H1 (cell line): ENCODE data around the gene ADH1A. TPM values are rescaled to one million over a fixed set of nuclear protein-coding genes. Genes with fewer than 3 reads are reported as not detected.

Source experiments
- CTCF ChIA-PET: fragments of 300-600 bp; sonication (Branson Sonifier 250); formaldehyde crosslinking; loops from one replicate; lab custom pipeline; 2021; ENCODE audit not compliant: partially characterized antibody; lab: Charles Lee
- POLR2A ChIA-PET: fragments of 300-600 bp; sonication (Branson Sonifier 250); formaldehyde crosslinking; loops from one replicate; lab custom pipeline; 2021; ENCODE audit warnings: inconsistent platforms; ENCODE audit not compliant: partially characterized antibody; lab: Charles Lee
- DNase-seq, 2 experiments: peaks; one replicate each; pipeline versions ENCODE4 v3.0.0 to v3.0.0-alpha.2; 2010 to 2022; ENCODE audit warnings: low spot score in 2 of 2, low read depth in 1 of 2, mixed read lengths in 1 of 2
- FAIRE-seq: peaks from 2 replicates; lab custom pipeline; 2011; peaks lifted over from hg19 to GRCh38; lab: Jason Lieb, UNC
- H2AFZ ChIP-seq: 2 replicates; pipeline ENCODE4 v1.8.1; 2012; ENCODE audit warnings: low read length, inconsistent platforms
- H2AK5ac ChIP-seq: 2 replicates; pipeline ENCODE4 v1.6.1; 2013; ENCODE audit warnings: low read depth, low read length
- H2BK120ac ChIP-seq: replicated peaks from 2 replicates; pipeline ENCODE3; 2013; ENCODE audit warnings: low read depth, low read length, inconsistent platforms
- H2BK12ac ChIP-seq: 2 replicates; pipeline ENCODE4 v1.6.1; 2013; ENCODE audit warnings: low read depth, low read length
- H2BK15ac ChIP-seq: 2 replicates; pipeline ENCODE4 v1.6.1; 2013; ENCODE audit warnings: low read length
- H2BK20ac ChIP-seq: 2 replicates; pipeline ENCODE4 v1.6.1; 2013; ENCODE audit warnings: low read length
- H2BK5ac ChIP-seq: 2 replicates; pipeline ENCODE4 v1.6.1; 2013; ENCODE audit warnings: low read depth, low read length
- H3K14ac ChIP-seq: 2 replicates; pipeline ENCODE4 v1.6.1; 2013; ENCODE audit warnings: inconsistent platforms; ENCODE audit not compliant: insufficient read length
- H3K18ac ChIP-seq: 2 replicates; pipeline ENCODE4 v1.6.1; 2013; ENCODE audit warnings: low read length; ENCODE audit errors: extremely low read depth
- H3K23ac ChIP-seq: 2 replicates; pipeline ENCODE4 v1.6.1; 2013; ENCODE audit warnings: inconsistent platforms; ENCODE audit not compliant: insufficient read length
- H3K23me2 ChIP-seq: 2 replicates; pipeline ENCODE4 v1.6.1; 2013; ENCODE audit warnings: low read depth, low read length
- H3K27ac ChIP-seq: 2 replicates; pipeline ENCODE4 v1.6.1; 2011; ENCODE audit warnings: low read depth, low read length, inconsistent platforms
- H3K27me3 ChIP-seq, 4 experiments: replicated peaks in 1 of 4; 1 replicate in 1 of 4; 2 replicates in 3 of 4; pipeline versions ENCODE4 v1.6.1 to v1.8.1; 2011 to 2013; ENCODE audit warnings: low read length in 3 of 4, mild to moderate bottlenecking in 3 of 4, inconsistent platforms in 2 of 4, mixed read lengths in 2 of 4, moderate library complexity in 1 of 4; ENCODE audit not compliant: control insufficient read depth in 3 of 4, insufficient read depth in 3 of 4; ENCODE audit errors: extremely low read depth in 1 of 4
- H3K36me3 ChIP-seq, 4 experiments: 2 replicates each; pipeline versions ENCODE4 v1.6.1 to v1.8.1; 2011 to 2013; ENCODE audit warnings: mild to moderate bottlenecking in 4 of 4, low read length in 3 of 4, moderate library complexity in 2 of 4, control low read depth in 1 of 4, inconsistent platforms in 1 of 4; ENCODE audit not compliant: insufficient read depth in 4 of 4, control insufficient read depth in 2 of 4
- H3K4ac ChIP-seq: replicated peaks from 2 replicates; pipeline ENCODE3; 2013; ENCODE audit warnings: low read length, low read depth, mixed read lengths, inconsistent platforms; ENCODE audit not compliant: insufficient read length
- H3K4me1 ChIP-seq, 4 experiments: replicated peaks in 1 of 4; 1 replicate in 1 of 4; 2 replicates in 3 of 4; pipeline versions ENCODE4 v1.6.1 to v1.8.1; 2011 to 2013; ENCODE audit warnings: low read length in 3 of 4, inconsistent platforms in 2 of 4, mixed read lengths in 1 of 4; ENCODE audit not compliant: insufficient read depth in 4 of 4, control insufficient read depth in 3 of 4
- H3K4me2 ChIP-seq, 2 experiments: 2 replicates each; pipeline versions ENCODE4 v1.6.1 to v1.8.1; 2011 to 2013; ENCODE audit warnings: low read depth in 2 of 2, low read length in 2 of 2, control low read depth in 1 of 2, inconsistent platforms in 1 of 2, mild to moderate bottlenecking in 1 of 2; ENCODE audit not compliant: insufficient read depth in 1 of 2
- H3K4me3 ChIP-seq, 4 experiments: fragments of 200-600, 300-600 bp in 1 of 4; sonication (generic), shearing (Covaris generic), sonication (Bioruptor Twin) in 1 of 4; 2 replicates each; pipeline versions ENCODE4 v1.5.1 to v1.8.1; 2011 to 2016; ENCODE audit warnings: low read length in 4 of 4, low read depth in 3 of 4, control low read depth in 2 of 4, inconsistent platforms in 2 of 4, mild to moderate bottlenecking in 2 of 4, mixed read lengths in 1 of 4, moderate library complexity in 1 of 4; ENCODE audit not compliant: insufficient read depth in 2 of 4; ENCODE audit errors: extremely low read depth in 1 of 4
- H3K56ac ChIP-seq: replicated peaks from 2 replicates; pipeline ENCODE3; 2013; ENCODE audit warnings: low read depth, mild to moderate bottlenecking, mixed read lengths, low read length, inconsistent platforms; ENCODE audit not compliant: insufficient read length
- H3K79me1 ChIP-seq: 2 replicates; pipeline ENCODE4 v1.6.1; 2013; ENCODE audit warnings: low read depth, low read length, control low read depth
- H3K79me2 ChIP-seq, 2 experiments: 2 replicates each; pipeline versions ENCODE4 v1.6.1 to v1.8.1; 2012 to 2013; ENCODE audit warnings: low read length in 2 of 2, mild to moderate bottlenecking in 2 of 2, inconsistent platforms in 1 of 2; ENCODE audit not compliant: insufficient read depth in 2 of 2, control insufficient read depth in 1 of 2
- H3K9ac ChIP-seq, 4 experiments: replicated peaks in 1 of 4; 1 replicate in 1 of 4; 2 replicates in 3 of 4; pipeline versions ENCODE4 v1.6.1 to v1.8.1; 2011 to 2013; ENCODE audit warnings: low read depth in 3 of 4, low read length in 3 of 4, control low read depth in 2 of 4, mild to moderate bottlenecking in 2 of 4, moderate library complexity in 2 of 4, inconsistent platforms in 1 of 4; ENCODE audit errors: extremely low read depth in 1 of 4
- H3K9me3 ChIP-seq, 2 experiments: 2 replicates each; pipeline versions ENCODE4 v1.6.1 to v1.8.1; 2012 to 2013; ENCODE audit warnings: mild to moderate bottlenecking in 2 of 2, moderate library complexity in 2 of 2, control low read depth in 1 of 2, inconsistent platforms in 1 of 2, low read depth in 1 of 2, low read length in 1 of 2, mixed read lengths in 1 of 2; ENCODE audit not compliant: insufficient read depth in 2 of 2
- H4K20me1 ChIP-seq, 2 experiments: replicated peaks in 1 of 2; 2 replicates each; pipeline versions ENCODE3 to v1.8.1; 2011 to 2013; ENCODE audit warnings: inconsistent platforms in 2 of 2, low read length in 2 of 2, mild to moderate bottlenecking in 1 of 2; ENCODE audit not compliant: insufficient read depth in 2 of 2, control insufficient read depth in 1 of 2
- H4K5ac ChIP-seq: 2 replicates; pipeline ENCODE4 v1.6.1; 2013; ENCODE audit warnings: low read length, low read depth, mixed read lengths, inconsistent platforms; ENCODE audit not compliant: insufficient read length
- H4K8ac ChIP-seq: 2 replicates; pipeline ENCODE4 v1.8.0; 2013; ENCODE audit warnings: mild to moderate bottlenecking, moderate library complexity, low read length, inconsistent platforms; ENCODE audit not compliant: insufficient read depth; ENCODE audit errors: extremely low read depth
- H4K91ac ChIP-seq: replicated peaks from 2 replicates; pipeline ENCODE3; 2013; ENCODE audit warnings: low read length, mixed read lengths, inconsistent platforms; ENCODE audit not compliant: insufficient read length
- ATF2 ChIP-seq: IDR thresholded peaks from 2 replicates; pipeline ENCODE4 v1.6.1; 2012; ENCODE audit warnings: low read length, inconsistent platforms
- BRCA1 ChIP-seq: IDR thresholded peaks from 2 replicates; pipeline ENCODE4 v1.6.1; 2012; ENCODE audit warnings: low read depth, low read length, improper control_type of control experiment
- HDAC2 ChIP-seq, 2 experiments: fragments of 300-600 bp in 1 of 2; sonication (generic) in 1 of 2; IDR thresholded peaks; 2 replicates each; pipeline ENCODE4 v1.6.1; 2011 to 2012; ENCODE audit warnings: low read depth in 2 of 2, low read length in 2 of 2, mild to moderate bottlenecking in 2 of 2, moderate library complexity in 2 of 2, borderline replicate concordance in 1 of 2, inconsistent platforms in 1 of 2
- KDM1A ChIP-seq: fragments of 200-600, 300-600 bp; sonication (generic); IDR thresholded peaks from 2 replicates; pipeline ENCODE4 v1.7.1; 2016; ENCODE audit warnings: mild to moderate bottlenecking, low read length, borderline replicate concordance
- NRF1 ChIP-seq: IDR thresholded peaks from 2 replicates; pipeline ENCODE4 v1.6.1; 2011; ENCODE audit warnings: mild to moderate bottlenecking, low read depth, low read length, improper control_type of control experiment
- PHF8 ChIP-seq: fragments of 200-600 bp; sonication (generic); conservative IDR thresholded peaks from 2 replicates; pipeline ENCODE4 v1.7.1; 2012; ENCODE audit warnings: low read depth, mild to moderate bottlenecking, inconsistent platforms, low read length, moderate library complexity
- WGBS, 2 experiments: shearing (Covaris generic) in 1 of 2; methylation state at CpG; one replicate each; pipeline versions ENCODE4 v1.1.6 to v1.1.7; 2013 to 2015; ENCODE audit warnings: low lambda C conversion rate in 2 of 2, mixed read lengths in 2 of 2, inconsistent platforms in 1 of 2, low coverage in 1 of 2, missing lambda C conversion rate in 1 of 2; ENCODE audit not compliant: insufficient replicate concordance in 2 of 2, insufficient coverage in 1 of 2, insufficient read length in 1 of 2; ENCODE audit errors: extremely low coverage in 1 of 2, missing lambda C conversion rate in 1 of 2; 5-methylcytosine and 5-hydroxymethylcytosine counted together
- polyA plus RNA-seq, 7 experiments: library from polyadenylated mRNA; depleted of rRNA in 3 of 7; stranded (reverse) in 5 of 7; unstranded in 2 of 7; fragments of >200 nt in 5 of 7; fragments of 200-250 nt in 2 of 7; gene quantifications; 1 replicate in 5 of 7; 2 replicates in 1 of 7; 4 replicates in 1 of 7; pipeline versions ENCODE4 v1.2.1 to v1.2.3, GENCODE V29; 2011 to 2013; ENCODE audit warnings: missing spikeins in 2 of 7, mixed read lengths in 2 of 7
- total RNA-seq: library from RNA; stranded (reverse); fragmentation: NEBNext Ultra II Directional; extraction: Animal tissue kit (Norgen Biotek cat#: 25700); gene quantifications from 2 replicates; pipeline ENCODE4 v1.2.1, GENCODE V29; 2021

The ADH1A gene
- total and polyA plus RNA-seq, 2 of the 8 experiments (the other 6 are each of a cell fraction or from before 2014, with no cell fraction given), result not detected

- no peak overlapping the region for H3K23ac ChIP-seq
- H2BK120ac ChIP-seq, result no peak overlapping the region
- no peak overlapping the region for H2BK12ac ChIP-seq
- no peak overlapping the region for H2BK15ac ChIP-seq
- no peak overlapping the region for H4K91ac ChIP-seq
- no peak for FAIRE-seq
- CTCF ChIA-PET, result no interaction called here
- no peaks in the 10 kb centered on the region for H3K36me3 ChIP-seq
- H2BK5ac ChIP-seq, result no peak overlapping the region
- TF ChIP-seq PHF8 (no peak), KDM1A (no peak), BRCA1 (no peak), HDAC2 (IDR thresholded peaks at IDR 0.05; ENCODE audit: borderline replicate concordance in 1 of 2, low read depth in 2 of 2, low read length in 2 of 2) (no peak), ATF2 (no peak), NRF1 (no peak)
- TF ChIP-seq, all 59 proteins: peak for 0
- WGBS, 2 experiments, result 98% methylated on average over 4 of the region's 4 CpGs; no CpG with 5 or more reads in 1 of the 2 experiments
- no peaks in the 10 kb centered on the region for H3K79me1 ChIP-seq
- H3K27ac ChIP-seq, result no peak overlapping the region
- H3K27me3 ChIP-seq, result no peaks in the 10 kb centered on the region
- no peak overlapping the region for H4K5ac ChIP-seq
- no peak overlapping the region for H3K14ac ChIP-seq
- H3K56ac ChIP-seq, result no peak overlapping the region
- H4K8ac ChIP-seq, result no peak overlapping the region
- H3K18ac ChIP-seq, result no peak overlapping the region
- H3K9me3 ChIP-seq, result no peaks in the 10 kb centered on the region
- H2BK20ac ChIP-seq, result no peak overlapping the region
- no peak overlapping the region for H2AK5ac ChIP-seq
- no peak overlapping the region for H3K4me2 ChIP-seq
- H2AFZ ChIP-seq, result 0 out of 2 replicates have a peak overlapping the region, but pooled peaks have one; percentile 45
- no peak overlapping the region for H3K4ac ChIP-seq
- no peak overlapping the region for H3K9ac ChIP-seq
- H3K23me2 ChIP-seq, result no peaks in the 10 kb centered on the region
- no peak overlapping the region for H3K4me3 ChIP-seq
- H4K20me1 ChIP-seq, result no peaks in the 10 kb centered on the region
- no peak for DNase-seq
- POLR2A ChIA-PET, result no interaction called here
- no peaks in the 10 kb centered on the region for H3K79me2 ChIP-seq
- no peaks in the 10 kb centered on the region for H3K4me1 ChIP-seq
These were observed 45.8 kb upstream of the ADH1A start for GRCh38 chr4:99336553-99336952.
